Epidermal melanocyte (primary cell): ENCODE results near the gene CASKIN1.

ENCODE experiments used
- DNase-seq: peaks from one replicate; pipeline ENCODE4 v3.0.0; 2011; ENCODE audit warnings: low spot score; ENCODE audit not compliant: insufficient read length

The CASKIN1 gene

DNA sequence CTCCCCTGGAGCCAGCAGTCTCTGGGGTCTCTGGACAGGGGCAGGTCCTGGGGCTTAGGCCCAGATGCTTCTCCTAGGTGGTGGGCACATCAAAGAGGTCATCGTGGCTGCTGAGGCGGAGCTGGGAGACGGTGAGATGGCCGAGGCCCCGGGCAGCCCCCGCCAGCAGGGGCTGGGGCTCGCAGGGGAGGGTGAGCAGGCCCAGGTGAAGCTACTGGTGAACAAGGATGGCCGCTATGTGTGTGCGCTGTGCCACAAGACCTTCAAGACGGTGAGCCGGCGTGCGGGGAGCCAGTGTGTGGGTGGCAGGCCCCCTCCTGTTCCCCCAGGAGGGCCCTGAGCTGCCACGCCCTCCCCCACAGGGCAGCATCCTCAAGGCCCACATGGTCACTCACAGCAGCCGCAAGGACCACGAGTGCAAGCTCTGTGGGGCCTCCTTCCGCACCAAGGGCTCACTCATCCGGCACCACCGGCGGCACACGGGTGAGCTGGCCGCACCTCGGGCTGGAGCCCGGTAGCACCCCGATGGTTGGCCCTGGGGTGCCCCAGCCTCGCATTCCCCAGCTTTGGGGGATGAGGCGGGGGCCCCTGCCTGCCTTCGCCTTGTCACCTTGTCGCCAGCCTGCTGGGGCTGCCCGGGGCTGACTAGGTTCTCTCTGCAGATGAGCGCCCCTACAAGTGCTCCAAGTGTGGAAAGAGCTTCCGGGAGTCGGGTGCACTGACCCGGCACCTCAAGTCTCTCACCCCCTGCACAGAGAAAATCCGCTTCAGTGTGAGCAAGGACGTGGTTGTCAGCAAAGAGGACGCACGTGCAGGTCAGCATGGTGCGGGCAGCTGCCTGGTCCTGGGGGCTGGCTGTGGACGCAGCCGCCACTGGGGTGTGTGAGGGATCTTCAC, 35.9 kb upstream of the CASKIN1 start:
- no peak for DNase-seq

DNA sequence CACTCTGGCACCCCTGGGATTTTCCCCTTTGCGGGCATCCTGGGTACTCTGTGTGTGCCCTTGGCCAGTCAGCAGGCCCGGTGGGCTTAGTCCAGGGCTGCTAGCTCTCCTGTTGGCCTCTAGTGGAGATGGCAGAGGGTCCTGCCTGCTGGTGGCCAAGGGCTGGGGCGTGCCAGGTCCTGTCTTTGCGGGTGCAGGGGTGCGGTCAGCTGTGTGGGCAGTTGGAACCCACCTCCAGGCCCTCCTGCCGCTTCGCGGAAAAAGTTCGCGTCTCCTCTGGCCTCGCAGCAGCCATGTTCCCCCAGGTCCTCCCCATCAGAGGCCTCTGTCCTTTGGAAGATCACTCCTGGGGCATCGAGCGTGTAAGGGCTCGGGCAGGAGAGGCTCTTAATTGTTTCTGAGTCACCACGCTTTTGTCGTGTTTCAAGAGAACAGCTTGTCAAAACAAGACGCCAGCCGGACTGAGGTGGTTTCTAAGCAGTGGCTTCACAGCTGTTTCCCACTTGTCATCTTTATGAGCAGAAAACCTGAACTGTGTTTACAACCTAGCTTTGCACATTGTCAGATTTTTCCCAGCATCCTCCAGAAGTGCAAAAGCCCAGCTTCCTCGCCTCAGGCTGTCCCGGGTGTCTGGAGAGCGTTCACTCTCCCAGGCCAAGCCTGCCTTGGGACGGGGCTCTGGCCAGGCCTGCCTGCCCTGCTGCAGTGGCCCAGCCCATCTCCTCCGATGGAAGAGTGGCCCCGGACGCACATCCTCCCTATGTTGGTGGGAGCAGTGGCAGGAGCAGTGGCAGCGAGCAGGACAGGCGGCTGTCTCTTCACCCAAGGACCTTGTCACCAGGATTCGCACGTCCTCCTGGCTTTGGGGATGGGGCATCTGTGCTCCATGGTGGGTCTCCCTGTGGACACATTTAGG, 34.9 kb upstream of the CASKIN1 start:
- no peak for DNase-seq

DNA sequence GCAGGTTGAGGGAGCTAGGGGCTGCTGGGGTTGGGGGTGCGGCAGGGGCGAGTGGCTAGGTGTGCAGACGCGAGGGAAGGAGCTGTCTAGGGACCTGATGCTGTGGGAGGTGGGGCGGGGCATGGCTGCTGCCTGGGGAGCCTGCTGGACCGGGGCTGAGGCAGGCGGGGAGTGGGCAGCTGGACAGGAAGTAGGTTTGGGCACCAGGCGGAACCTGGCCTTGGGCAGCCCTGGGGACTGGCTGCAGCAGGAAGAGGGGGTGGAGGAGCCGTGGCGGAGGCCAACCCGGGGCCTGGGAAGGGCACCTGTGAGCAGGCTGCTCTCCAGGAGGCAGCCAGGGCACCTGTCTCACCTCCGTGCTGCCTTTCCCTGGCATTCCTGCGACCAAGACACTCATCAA, 34.0 kb upstream of the CASKIN1 start:
- DNase-seq: no peak

DNA sequence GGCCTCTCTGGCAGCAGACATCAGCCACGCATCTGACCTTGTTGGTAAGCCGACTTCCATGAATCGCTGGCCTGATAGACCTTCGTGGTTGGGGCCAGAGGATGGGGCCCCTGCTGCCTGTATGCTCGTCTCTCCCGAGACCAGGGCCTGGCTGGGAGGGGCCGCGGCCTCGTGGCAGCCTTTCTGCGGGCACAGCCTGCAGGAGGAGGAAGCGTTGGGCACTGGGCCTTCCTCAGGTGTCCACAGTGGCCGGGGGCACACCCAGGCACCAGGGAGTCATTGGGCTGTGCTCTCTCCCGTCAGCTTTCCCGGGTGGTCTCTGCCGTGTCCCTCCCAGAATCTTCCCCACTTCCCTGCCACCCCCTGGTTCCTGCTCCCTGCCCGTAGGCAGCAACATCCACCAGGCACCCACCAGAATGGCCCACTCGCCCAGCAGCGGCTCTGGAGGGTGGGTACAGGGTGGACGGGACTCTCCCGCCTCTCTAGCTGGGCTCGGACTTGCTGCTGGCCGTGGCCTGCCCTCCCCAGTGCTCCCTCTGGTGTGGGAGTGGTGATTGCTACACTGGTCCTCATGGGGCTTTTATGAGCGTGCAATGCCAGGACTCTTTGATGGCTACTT, 33.3 kb upstream of the CASKIN1 start:
- no peak for DNase-seq

DNA sequence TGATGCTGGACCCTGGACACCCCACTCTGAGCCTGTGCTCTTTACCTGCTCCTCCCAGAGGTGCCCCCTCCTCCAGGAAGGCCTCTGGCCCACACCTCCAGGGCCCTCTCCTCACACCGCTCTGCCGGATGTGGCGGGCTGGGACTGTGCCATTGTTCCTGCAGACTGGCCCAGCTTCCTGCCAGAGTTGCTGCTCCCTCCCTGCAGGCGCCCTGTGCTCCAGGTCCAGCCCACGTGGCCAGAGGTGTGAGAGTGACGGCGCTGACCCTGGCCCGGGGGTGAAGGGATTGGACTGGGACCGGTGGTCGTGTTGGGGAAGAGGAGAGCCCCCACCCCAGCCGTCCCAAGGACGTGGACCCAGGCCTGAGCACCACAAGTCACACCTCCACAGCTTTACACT, 32.7 kb upstream of the CASKIN1 start:
- no peak for DNase-seq

DNA sequence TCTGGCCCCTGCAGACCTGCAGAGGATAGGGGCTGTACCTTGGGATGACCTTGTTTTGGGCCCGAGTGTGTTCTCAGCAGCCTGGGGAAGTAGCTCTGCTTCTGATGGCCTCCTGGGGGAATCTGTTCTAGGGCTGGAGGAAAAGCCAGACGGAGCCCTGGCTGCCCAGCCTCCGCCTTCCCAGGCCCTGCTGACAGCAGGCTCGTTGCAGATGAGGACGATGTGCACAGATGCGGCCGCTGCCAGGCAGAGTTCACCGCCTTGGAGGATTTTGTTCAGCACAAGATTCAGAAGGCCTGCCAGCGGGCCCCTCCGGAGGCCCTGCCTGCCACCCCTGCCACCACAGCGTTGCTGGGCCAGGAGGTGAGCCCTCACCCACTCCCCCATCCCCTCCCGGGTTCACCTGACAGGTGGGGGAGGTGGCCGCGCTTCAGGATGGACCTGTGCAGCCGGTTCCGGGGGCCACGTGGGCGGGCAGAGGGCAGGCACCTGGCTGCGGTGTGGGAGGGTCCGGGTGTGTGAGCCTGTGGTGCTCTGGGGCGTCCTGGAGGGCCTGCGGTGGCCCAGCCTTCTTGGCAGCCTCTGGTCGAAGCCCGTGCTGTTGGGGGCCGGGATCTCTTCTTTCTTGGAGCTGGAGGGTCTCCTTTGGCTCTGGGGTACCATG, 31.9 kb upstream of the CASKIN1 start:
- no peak for DNase-seq

DNA sequence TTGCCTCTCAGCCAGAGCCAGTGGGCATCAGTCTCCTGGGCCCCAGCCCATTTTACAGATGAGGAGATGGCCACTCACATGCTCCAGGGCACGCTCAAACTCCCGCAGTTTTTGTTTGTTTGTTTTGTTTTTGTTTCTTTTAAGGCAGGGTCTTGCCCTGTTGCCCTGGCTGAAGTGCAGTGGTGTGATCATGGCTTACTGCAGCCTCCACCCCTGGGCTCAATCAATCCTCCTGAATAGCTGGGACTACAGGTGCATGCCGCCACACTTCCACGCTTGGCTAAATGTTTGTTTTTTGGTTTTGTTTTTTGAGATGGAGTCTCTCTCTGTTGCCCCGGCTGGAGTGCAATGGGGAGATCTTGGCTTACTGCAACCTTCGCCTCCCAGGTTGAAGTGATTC, 30.5 kb upstream of the CASKIN1 start:
- DNase-seq: no peak

DNA sequence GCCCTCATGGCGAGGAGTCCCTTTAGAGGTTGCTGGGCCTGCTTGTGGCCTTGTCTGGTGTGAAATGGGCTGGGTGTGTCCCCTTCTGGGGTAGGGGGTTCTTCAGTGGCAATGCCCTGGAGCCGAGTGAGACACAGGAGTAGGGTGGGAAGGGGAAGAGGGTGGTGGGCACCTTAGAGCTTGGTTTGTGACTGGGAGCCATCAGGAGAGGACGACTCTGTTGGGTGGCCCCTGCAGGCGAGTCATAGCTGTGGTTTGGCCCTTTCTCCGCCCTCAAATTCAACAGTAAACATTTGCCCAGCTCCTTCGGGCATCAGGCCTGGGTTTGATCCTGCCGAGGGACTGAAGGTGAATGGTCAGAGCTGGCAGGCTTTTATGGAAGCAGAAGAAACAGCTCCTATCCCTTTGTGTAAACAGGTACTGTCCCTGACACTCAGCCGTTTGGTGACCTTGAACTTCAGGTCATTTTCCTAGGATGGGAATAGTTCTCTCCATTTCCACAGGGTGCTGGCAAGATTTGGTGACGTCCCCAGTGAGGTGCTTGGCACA, 29.9 kb upstream of the CASKIN1 start:
- DNase-seq: no peak

DNA sequence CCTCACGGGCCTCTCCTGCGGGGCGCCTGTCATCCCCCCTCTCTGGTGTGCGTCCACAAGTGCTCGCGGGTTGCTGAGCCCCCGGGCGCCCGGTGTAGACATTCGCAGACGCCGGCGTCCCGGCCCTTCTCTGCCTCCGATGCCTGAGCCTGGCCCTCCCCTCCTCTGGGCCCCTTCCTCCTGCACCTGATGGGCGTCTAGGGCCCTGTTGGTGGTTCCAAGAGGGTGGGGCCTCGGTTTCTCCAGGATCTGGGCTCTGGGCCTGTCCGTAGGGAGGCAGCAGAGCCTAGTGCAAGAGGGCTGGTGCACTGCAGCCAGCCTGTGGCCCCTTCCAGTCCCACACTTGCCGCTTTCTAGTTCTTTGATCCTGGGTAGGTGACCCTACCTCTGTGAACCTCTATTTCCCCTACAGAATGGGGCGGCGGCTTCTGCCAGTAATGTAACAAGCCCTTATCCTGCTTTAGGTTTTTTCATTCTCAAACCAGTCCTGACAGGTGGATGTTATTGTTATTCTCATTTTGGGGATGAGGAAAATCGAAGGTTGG, 27.6 kb upstream of the CASKIN1 start:
- DNase-seq: peak; percentile 57

DNA sequence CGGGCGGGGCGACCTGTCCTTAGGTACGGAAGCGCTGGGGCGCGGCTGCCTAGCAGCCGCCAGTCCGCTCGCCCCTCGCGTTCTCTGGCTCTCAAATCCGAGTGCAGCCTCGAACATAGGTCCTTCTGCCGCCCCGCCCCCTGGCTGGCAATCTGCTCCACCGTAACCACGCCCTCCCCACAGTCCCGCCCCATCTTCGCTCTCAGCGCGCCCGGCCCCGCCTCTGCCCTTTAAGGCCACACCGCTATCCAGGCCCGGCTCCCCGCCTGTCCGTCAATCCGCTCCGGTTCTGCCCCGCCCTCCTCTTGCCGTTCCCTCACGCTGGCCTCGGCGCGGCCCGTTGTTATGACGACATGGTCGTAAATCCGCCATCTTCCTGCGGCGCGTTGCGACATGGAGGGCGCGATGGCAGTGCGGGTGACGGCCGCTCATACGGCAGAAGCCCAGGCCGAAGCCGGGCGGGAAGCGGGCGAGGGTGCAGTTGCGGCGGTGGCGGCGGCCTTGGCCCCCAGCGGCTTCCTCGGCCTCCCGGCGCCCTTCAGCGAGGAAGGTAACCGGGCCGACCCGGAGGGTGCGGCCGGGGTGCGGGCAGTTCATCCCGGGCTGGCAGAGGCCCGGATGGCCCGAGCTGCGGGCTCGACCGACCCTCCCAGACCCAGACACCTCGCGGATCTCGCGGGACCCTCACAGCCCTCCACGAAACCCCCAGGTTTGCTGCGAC, 27.0 kb upstream of the CASKIN1 start, which contains the start of gene E4F1:
Gene E4F1 (plus strand): TSS at position 371 of the 721 bp plus-strand sequence. CDS start 23 bp downstream, at position 394.
- DNase-seq: peak; percentile 100

DNA sequence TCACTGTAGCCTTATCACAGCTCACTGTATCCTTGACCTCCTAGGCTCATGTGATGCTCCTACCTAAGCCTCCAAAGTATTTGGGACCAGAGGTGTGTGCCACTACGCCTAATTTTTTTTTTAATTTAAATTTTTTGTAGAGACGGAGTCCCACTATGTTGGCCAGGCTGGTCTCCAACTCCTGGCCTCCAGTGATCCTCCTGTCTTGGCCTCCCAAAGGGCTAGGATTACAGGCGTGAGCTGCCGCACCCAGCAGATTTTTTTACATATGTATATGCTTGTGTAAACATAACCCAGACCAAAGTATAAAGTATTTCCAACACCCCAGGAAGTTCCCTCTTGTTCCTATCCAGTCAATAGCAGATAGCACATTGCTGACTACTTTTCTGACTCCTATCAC, 19.9 kb upstream of the CASKIN1 start:
- no peak for DNase-seq

DNA sequence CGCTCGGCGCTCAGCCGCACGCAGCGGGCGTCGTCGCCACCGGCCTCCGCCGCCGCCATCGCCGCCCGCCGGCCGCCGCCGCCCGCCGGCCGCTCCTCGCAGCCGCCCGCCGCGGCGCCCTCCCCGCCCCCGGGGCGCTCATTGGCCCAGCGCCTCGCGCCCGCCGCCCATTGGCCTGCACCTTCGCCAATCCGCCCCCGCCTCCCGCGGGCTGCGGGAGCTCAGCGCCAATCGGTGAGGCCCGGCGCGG, 18.2 kb upstream of the CASKIN1 start, which contains the start of gene PGP:
Gene PGP (minus strand): TSS at position 122 of the 250 bp plus-strand sequence. CDS start 63 bp downstream, at position 59.
- DNase-seq: no peak

DNA sequence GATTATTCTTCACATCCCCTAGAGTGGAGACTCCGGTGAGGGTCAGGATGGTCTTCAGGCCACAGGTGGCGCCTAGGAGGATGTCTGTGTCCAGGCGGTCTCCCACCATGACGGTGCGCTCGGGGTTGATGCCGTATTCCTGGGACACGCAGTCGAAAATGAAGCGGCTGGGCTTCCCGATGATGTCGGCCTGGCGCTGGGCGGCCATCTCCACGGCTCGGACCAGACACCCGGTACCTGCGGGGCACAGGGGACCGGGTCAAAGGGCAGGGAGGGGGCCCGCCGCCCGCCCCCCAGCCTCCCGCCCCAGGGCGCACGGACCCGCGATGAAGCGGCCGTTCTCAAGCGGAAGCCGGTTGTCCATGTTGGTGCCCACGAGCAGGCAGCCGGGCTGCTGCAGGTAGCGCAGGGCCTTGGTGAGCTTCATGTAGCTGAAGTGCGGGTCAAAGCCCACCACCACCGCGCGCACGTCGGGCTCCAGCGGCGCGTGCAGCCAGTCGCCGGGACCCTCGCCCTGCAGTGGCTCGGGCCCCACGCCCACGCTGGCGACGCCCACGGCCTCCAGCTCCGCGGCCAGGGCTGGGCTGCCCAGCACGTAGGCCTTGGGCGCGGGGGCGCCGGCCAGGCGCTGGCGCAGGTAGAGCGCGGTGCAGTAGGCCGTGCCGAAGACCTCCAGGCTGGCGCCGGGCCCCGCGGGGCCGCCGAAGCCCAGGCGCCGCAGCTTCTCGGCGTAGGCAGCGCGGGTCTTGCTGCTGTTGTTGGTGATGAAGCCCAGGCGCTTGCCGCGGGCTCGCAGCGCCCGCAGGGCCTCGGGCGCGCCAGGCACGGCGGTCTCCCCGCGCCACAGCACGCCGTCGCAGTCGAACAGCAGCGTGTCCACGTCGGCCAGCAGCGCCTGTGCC, 17.7 kb upstream of the CASKIN1 start:
- DNase-seq: no peak

DNA sequence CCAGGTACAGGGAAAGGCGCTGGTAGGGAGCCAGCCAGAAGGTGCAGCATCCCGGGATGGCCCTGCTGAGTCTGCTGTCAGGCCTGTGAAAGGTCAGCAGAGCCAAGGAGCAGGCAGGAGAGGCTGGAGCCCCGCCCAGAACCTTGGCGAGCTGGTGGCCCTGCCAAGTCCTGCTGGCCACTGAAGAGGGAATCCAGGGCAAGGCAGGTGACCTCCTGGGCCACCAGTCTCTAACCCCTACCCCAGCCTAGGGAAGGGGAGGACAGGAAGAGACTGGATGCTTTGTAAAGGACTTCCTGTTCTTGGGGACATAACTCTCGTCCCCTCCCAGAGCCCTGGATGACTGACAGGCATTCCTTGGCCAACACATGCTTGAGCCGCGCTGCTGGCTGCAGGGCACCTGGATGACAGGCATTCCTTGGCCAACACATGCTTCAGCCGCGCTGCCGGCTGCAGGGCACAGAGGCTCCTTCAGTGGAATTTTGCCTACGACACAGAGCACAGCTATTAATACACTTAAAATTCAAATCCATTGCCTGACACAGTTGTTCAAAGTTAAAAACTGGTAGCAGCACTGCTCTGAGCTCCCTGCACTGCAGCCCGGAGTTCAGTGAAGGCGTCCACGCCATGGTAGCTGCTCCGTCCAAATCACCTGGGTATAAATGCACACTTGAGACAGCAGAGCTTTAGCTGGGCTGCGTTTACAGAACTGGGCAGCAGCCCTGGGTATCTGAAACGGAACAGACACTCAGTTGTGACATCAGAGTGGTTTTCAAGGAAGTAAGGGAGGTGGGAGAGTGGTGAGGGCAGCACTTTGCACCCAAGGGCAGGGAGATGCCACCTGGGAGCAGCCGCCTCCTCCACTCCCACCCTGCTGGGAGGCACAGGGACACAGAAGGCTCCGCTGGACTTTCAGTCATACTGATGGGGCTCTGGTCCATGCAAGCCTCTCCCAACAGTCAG, 16.2 kb upstream of the CASKIN1 start:
- no peak for DNase-seq

DNA sequence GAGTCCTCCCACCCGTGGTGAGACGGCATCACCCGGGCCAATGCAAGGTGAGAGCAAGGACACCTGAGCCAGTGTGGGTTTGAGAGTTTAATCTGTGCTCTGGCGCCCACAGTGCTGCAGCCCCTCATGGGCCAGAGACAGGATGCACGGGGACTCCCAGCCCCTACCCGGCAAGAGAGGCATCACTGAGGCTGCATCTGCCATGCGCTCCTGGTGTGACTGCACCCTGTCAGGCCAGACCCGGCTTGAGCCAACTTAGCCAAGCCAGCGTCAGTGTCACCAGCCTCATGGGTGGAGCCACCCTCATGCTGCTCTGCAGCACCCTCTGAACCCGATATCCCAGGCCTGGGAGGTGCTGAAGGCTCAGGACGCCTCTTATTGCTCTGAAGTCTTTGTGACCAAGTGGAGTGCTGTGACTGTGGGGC, 15.5 kb upstream of the CASKIN1 start:
- DNase-seq: no peak

DNA sequence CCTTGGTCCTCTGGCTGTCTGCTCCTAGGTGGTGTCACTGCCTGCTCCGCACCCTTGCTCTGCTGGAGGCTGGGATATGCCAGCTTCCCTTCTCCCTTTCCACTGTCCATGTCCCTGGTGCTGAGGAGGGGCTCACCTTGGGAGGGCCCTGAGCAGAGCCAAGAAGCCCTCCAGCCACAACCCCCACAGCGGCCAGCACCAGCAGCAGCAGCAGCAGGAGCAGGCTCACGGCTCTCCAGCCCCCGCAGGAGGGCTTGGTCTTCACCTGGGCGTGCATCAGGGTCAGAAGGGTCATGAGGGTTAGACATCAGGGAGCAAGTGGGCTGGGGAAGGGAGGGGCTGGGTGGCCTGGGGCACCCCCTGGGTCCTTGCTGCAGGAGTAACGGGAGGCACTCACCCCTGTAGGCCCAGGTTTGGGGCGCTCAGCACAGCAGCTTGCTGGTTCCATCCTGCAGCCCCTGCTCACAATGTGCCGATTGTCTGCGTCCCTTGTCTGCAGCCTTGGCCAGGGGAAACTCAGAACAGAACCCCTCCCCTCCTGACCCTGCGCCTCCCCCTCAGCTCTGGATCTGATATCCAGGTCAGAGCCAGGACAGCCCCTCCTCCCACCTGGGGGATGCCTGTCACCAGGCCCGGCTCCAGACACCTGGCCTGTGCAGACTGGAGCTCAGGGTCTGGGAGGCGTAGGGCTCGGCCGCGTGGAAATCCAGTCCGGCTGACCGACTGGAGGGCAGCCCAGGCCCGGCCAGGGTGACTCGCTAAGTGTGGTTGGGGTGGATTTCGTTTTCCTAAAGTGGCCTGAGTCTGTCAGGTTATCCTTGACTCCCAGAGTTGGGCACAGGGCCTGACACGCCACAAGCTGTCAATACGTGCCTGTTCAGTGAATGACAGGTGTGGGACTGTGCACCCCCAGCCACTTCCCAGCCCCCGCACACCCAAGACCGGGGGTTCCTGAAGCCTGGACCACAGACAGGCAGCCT, 14.3 kb upstream of the CASKIN1 start, which contains the start of gene BRICD5:
Gene BRICD5 (minus strand): TSS at position 478 of the 980 bp plus-strand sequence. CDS start 30 bp downstream, at position 448.
- DNase-seq: no peak

DNA sequence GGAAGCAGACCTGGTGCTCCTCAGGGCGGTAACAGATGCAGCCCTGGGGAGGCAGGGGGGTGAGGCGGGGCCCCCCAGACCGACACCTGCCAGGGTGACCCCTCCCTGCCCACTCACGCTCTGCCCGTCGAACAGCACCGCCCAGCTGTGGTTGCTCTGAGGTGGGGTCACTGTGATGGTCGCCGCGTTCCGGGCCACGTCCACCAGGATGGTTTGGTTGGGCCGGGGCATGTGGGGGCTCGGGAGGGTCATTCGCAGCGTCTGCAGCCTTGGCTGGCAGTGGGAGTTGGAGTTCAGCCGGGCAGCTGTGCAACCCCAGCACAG, 13.6 kb upstream of the CASKIN1 start:
- no peak for DNase-seq
